D721Med (cell line): ENCODE measurements around the gene ASPDH.

Experiments used
- DNase-seq: peaks from one replicate; pipeline ENCODE4 v3.0.0; 2011; ENCODE audit warnings: low spot score; ENCODE audit not compliant: insufficient read length
- FAIRE-seq: peaks from 2 replicates; lab custom pipeline; 2011; peaks lifted over from hg19 to GRCh38; lab: Jason Lieb, UNC
- CTCF ChIP-seq: IDR thresholded peaks from 2 replicates; pipeline ENCODE4 v1.5.1; 2012; ENCODE audit warnings: mild to moderate bottlenecking, control low read depth; ENCODE audit not compliant: insufficient read depth; ENCODE audit errors: missing control alignments

Gene ASPDH

DNA sequence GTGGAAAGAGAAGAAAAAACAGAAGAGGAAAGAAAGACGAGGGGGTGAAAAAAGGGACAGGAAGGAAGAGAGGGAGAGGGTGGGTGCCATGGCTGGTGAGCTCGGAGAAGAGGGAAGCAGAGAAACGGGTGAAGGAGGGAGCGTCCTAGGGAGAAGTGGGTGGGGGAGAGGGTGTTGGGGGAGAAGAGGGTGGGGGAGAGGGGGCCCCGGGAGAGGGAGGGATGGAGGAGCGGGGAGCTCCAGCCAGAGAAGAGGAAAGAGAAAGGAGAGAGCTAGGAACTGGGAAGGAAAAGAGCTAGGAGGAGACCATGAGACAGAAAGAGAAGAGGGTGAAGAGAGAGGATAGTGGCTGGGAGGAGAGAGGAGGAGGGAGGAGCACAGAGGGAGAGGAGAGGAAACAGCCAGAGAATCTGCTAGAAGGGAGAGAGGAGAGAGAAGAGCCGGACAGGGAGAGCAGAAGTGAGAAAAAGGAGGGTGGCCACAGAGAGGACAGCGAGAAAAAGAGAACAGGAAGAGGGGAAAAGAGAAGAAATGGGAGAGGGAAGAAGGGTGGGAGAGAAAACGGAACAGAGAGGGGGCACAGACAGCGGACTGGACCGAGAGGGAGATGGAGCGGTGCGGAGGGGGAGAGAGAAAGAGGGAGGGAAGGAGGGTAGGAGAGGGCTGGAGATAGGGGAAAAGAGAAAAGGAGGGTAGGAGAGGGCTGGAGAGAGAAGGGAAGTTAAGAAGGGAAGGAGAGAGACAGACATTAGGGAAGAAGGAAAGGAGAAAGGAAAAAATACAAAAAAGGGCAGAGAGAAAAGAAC, 25.1 kb downstream of the ASPDH start:
- DNase-seq (no peak), FAIRE-seq (no peak)
- no peak for TF ChIP-seq CTCF

DNA sequence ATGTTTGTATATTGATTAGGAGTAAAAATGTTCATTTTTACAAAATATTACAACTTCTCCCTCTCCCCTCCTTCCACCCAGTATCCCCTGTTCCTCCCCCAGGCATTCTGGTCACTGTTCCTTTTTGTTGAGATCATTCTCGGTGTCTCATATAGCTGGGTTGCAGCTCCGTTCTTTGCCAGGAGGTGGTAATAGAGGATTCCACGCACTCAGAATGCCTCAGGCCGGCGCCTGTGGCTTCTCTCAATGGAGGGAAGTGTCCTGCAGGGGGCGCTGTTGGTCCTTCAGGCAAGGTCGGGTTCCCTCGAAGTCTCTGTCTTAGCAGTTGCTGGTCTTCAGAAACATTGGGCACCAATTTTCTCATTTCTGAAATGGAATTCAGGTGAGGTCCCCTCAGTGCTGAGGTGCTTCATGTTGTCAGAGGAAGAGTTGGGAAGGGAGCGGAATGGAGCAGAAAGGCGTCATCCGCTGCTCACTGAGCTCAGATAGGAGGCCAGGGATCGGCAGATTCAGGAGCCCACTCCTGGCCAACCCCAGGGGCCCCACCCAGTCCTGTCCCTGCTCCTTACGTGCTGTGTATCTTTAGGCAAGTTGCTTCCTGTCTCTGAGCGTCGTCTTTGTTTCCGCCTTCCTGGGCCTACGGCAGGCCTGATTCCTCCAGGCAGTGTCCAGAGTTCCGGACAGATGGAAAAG, 26.7 kb downstream of the ASPDH start:
- no peak for FAIRE-seq
- TF ChIP-seq CTCF: peak; percentile 12
- no peak for DNase-seq

- FAIRE-seq (no peak), DNase-seq (no peak)
- TF ChIP-seq CTCF: no peak
These were observed 28.3 kb downstream of the ASPDH start for GRCh38 chr19:50485284-50485955.

GRCh38 chr19:50482916-50483315, 30.8 kb downstream of the ASPDH start:
- no peak for TF ChIP-seq CTCF
- no peak for DNase-seq
- FAIRE-seq: no peak

- FAIRE-seq (no peak), DNase-seq (no peak)
- TF ChIP-seq CTCF: no peak
These were observed 31.4 kb downstream of the ASPDH start for GRCh38 chr19:50482271-50482855.

DNA sequence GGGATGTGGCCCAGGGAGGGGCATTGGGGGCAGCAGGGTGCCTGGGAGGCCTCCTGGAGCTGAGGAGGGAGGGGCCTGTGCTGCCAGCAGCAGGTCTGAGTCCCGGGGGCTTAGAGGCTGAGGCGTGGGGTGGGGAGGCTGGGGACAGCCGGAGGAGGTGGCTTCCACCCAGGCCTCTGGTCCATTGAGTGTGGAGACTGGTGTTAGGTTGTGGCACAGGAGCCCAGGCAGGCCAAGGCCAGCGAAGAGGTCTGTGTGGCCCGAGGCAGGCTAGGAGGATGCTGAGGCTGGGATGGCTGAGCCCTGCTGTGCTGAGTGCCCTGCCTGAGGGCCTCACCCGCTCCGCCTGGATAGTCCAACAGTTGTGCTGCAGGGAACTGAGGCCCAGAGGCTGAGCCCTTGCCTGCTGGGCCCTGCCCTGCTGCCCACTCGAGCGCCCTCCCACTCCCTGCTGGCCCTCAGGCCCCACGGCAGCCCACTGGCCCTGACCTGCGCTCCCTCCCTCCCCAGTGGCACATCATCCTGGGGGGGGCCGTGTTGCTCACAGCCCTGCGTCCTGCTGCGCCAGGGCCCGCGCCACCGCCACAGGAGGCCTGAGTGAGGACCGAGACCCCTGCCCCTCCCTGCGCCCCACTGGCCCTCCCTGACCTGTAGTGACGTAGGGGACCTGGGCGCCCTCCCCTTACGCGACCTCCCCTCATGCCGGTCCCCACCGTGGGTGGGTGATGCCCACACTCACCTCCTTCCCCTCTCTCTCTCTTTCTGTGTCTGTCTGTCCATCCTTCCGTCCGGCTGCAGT, 32.2 kb downstream of the ASPDH start:
- no peak for DNase-seq
- no peak for TF ChIP-seq CTCF
- FAIRE-seq: no peak
